ENCODE data around the gene WDR88.

GRCh38 chr19:33167438-33167837 is 35.5 kb downstream of the WDR88 start:
- TF ChIP-seq CTCF (IDR thresholded peaks at IDR 0.05; ENCODE audit: low read depth, low read length): no peak
- TF ChIP-seq EZH2phosphoT487 (IDR thresholded peaks at IDR 0.05; ENCODE audit: low read depth): no peak
